SK-N-SH (cell line): ENCODE results near the gene POU6F2. TPM values are rescaled to one million over a fixed set of nuclear protein-coding genes. Genes with fewer than 3 reads are reported as not detected.

Experiments used
- CTCF ChIA-PET: fragments of 300-600, 350-600 bp; formaldehyde crosslinking; extraction: SDS; loops from one replicate; lab custom pipeline; 2021; lab: Yijun Ruan, JAX
- POLR2A ChIA-PET: fragments of 350-600 bp; sonication (Branson Sonifier 250); formaldehyde crosslinking; extraction: SDS; loops from one replicate; lab custom pipeline; 2020; ENCODE audit warnings: antibody characterized with exemption, inconsistent platforms; lab: Yijun Ruan, JAX
- DNase-seq: peaks from one replicate; pipeline ENCODE4 v3.0.0; 2012
- H2AFZ ChIP-seq: fragments of 200-600 bp; sonication (generic); 2 replicates; pipeline ENCODE4 v1.8.1; 2016; ENCODE audit warnings: antibody characterized with exemption, mild to moderate bottlenecking, low read depth
- H3F3A ChIP-seq: fragments of 200-600 bp; sonication (generic); replicated peaks from 2 replicates; pipeline ENCODE3; 2016; ENCODE audit warnings: antibody characterized with exemption, mild to moderate bottlenecking; ENCODE audit not compliant: insufficient read depth
- H3K27ac ChIP-seq, 2 experiments: fragments of 200-500 bp in 1 of 2; fragments of 200-600 bp in 1 of 2; sonication (Bioruptor generic) in 1 of 2; sonication (generic), shearing (Covaris generic) in 1 of 2; 2 replicates each; pipeline versions ENCODE4 v1.5.1 to v1.6.1; 2014 to 2016; ENCODE audit warnings: low read depth in 2 of 2, inconsistent platforms in 1 of 2, low read length in 1 of 2, mild to moderate bottlenecking in 1 of 2, mixed read lengths in 1 of 2
- H3K27me3 ChIP-seq: fragments of 200-600 bp; sonication (generic), shearing (Covaris generic); 2 replicates; pipeline ENCODE4 v1.6.1; 2016; ENCODE audit warnings: mixed run types; ENCODE audit not compliant: insufficient read depth
- H3K36me3 ChIP-seq, 2 experiments: fragments of 200-500 bp in 1 of 2; fragments of 200-600 bp in 1 of 2; sonication (Bioruptor generic) in 1 of 2; sonication (generic) in 1 of 2; replicated peaks in 1 of 2; 2 replicates each; pipeline versions ENCODE3 to v1.5.1; 2014 to 2016; ENCODE audit warnings: low read length in 1 of 2, mild to moderate bottlenecking in 1 of 2; ENCODE audit not compliant: insufficient read depth in 2 of 2, control insufficient read depth in 1 of 2
- H3K4me1 ChIP-seq, 2 experiments: fragments of 200-500 bp in 1 of 2; fragments of 200-600 bp in 1 of 2; sonication (Bioruptor generic) in 1 of 2; sonication (generic), shearing (Covaris generic) in 1 of 2; 2 replicates each; pipeline versions ENCODE4 v1.5.1 to v1.6.1; 2014 to 2016; ENCODE audit warnings: low read depth in 1 of 2, low read length in 1 of 2, mixed run types in 1 of 2; ENCODE audit not compliant: insufficient read depth in 2 of 2, control insufficient read depth in 1 of 2
- H3K4me2 ChIP-seq: fragments of 200-600 bp; sonication (generic), shearing (Covaris generic); 2 replicates; pipeline ENCODE4 v1.6.1; 2017; ENCODE audit warnings: mixed run types
- H3K4me3 ChIP-seq, 2 experiments: fragments of 200-500 bp in 1 of 2; fragments of 200-600 bp in 1 of 2; sonication (Bioruptor generic) in 1 of 2; sonication (generic), shearing (Covaris generic) in 1 of 2; 2 replicates each; pipeline versions ENCODE4 v1.5.1 to v1.8.1; 2014 to 2016; ENCODE audit warnings: low read depth in 2 of 2, inconsistent platforms in 1 of 2, low read length in 1 of 2, mild to moderate bottlenecking in 1 of 2, mixed read lengths in 1 of 2, moderate library complexity in 1 of 2
- H3K79me2 ChIP-seq: fragments of 200-600 bp; sonication (generic); 2 replicates; pipeline ENCODE4 v1.8.1; 2017; ENCODE audit warnings: mild to moderate bottlenecking; ENCODE audit not compliant: insufficient read depth
- H3K9ac ChIP-seq: fragments of 200-600 bp; sonication (generic); 2 replicates; pipeline ENCODE4 v1.6.1; 2017; ENCODE audit warnings: mixed run types
- H3K9me2 ChIP-seq: fragments of 200-600 bp; sonication (generic); 2 replicates; pipeline ENCODE4 v1.6.1; 2017; ENCODE audit warnings: mixed run types
- H3K9me3 ChIP-seq: fragments of 200-600 bp; sonication (generic); 2 replicates; pipeline ENCODE4 v1.6.1; 2017; ENCODE audit warnings: mixed run types, mild to moderate bottlenecking, moderate library complexity
- H4K20me1 ChIP-seq: fragments of 200-600 bp; sonication (generic); 2 replicates; pipeline ENCODE4 v1.6.1; 2017; ENCODE audit warnings: mild to moderate bottlenecking, mixed run types; ENCODE audit not compliant: insufficient read depth
- CHD2 ChIP-seq: fragments of 150-350 bp; IDR thresholded peaks from 2 replicates; pipeline ENCODE4 v1.6.1; 2018; ENCODE audit warnings: low read length; ENCODE audit not compliant: partially characterized antibody
- ELF1 ChIP-seq: IDR thresholded peaks from 2 replicates; pipeline ENCODE4 v1.4.0; 2012
- FOXJ3 ChIP-seq: sonication (generic); formaldehyde crosslinking; IDR thresholded peaks from 2 replicates; pipeline ENCODE4 v1.5.1; 2020; ENCODE audit warnings: mild to moderate bottlenecking, missing genetic modification reagents
- GABPA ChIP-seq: IDR thresholded peaks from 2 replicates; pipeline ENCODE4 v1.4.0; 2012; ENCODE audit warnings: low read depth, mild to moderate bottlenecking
- GATA2 ChIP-seq: sonication (generic); formaldehyde crosslinking; IDR thresholded peaks from 2 replicates; pipeline ENCODE4 v1.5.0; 2020; ENCODE audit warnings: mild to moderate bottlenecking, missing genetic modification reagents
- JUND ChIP-seq: IDR thresholded peaks from 2 replicates; pipeline ENCODE4 v1.4.0; 2012
- MEF2A ChIP-seq: IDR thresholded peaks from 2 replicates; pipeline ENCODE4 v1.4.0; 2012; ENCODE audit warnings: low read depth, borderline replicate concordance
- POLR2AphosphoS5 ChIP-seq: IDR thresholded peaks from 2 replicates; pipeline ENCODE4 v1.6.1; 2012; ENCODE audit warnings: low read depth, low read length
- RXRA ChIP-seq: IDR thresholded peaks from 2 replicates; pipeline ENCODE4 v1.4.0; 2012; ENCODE audit warnings: low read depth, mild to moderate bottlenecking, borderline replicate concordance
- TAF1 ChIP-seq: IDR thresholded peaks from 2 replicates; pipeline ENCODE4 v1.6.1; 2012; ENCODE audit warnings: low read depth, mild to moderate bottlenecking, low read length, moderate library complexity, borderline replicate concordance
- ZBTB33 ChIP-seq: IDR thresholded peaks from 2 replicates; pipeline ENCODE4 v1.4.0; 2012; ENCODE audit warnings: low read depth, borderline replicate concordance
- WGBS: methylation state at CpG from one replicate; pipeline ENCODE4 v1.1.6; 2017; ENCODE audit warnings: low lambda C conversion rate; 5-methylcytosine and 5-hydroxymethylcytosine counted together
- polyA plus RNA-seq, 3 experiments: library from polyadenylated mRNA; depleted of rRNA; stranded (reverse); fragments of >200 nt; gene quantifications; 2 replicates each; pipeline ENCODE4 v1.2.3, GENCODE V29; 2012
- TF ChIP-seq, protein P1 (sequence below): IDR thresholded peaks from 2 replicates; pipeline ENCODE4 v1.6.1; 2012; ENCODE audit warnings: mild to moderate bottlenecking, low read depth, low read length, moderate library complexity
- TF ChIP-seq, protein P2 (sequence below): IDR thresholded peaks from 2 replicates; pipeline ENCODE4 v1.4.0; 2012; ENCODE audit warnings: low read depth, borderline replicate concordance
- TF ChIP-seq, protein P3 (sequence below): fragments of 150-350 bp; IDR thresholded peaks from 2 replicates; pipeline ENCODE4 v1.6.1; 2017; ENCODE audit warnings: antibody characterized with exemption, low read length, low read depth, borderline replicate concordance
- TF ChIP-seq, protein P4 (sequence below): fragments of 150-350 bp; IDR thresholded peaks from 2 replicates; pipeline ENCODE4 v1.6.1; 2016; ENCODE audit warnings: mild to moderate bottlenecking, low read depth, low read length
- TF ChIP-seq, protein P5 (sequence below): IDR thresholded peaks from 2 replicates; pipeline ENCODE4; 2012

The POU6F2 gene
- polyA plus RNA-seq, 1 of the 3 experiments (the other 2 are of a cell fraction): under 0.01 TPM

DNA sequence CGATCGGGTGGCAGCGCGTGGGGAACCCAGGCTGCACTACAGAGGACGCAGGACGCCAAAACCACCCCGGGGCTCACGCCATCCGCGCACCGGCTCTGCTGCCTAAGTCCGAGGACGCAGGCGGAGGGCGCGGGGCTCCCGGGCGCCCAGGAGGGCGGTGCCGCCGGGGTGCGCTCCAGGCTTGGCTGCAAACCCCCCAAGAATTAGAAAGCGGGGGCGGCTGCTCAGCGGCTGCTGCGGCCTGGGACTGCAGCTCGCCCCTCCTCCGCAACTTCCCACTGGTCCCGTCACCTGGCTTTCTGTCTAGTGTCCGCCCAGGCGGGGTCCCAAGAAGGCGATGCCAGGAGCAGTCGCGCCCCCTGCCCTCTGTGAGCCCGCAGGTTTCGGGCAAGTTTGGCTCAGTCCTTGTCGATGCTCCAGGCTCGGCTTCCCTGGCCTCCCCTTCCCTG, 1.7 kb upstream of the POU6F2 start (continued):
- TF ChIP-seq, protein P1, sequence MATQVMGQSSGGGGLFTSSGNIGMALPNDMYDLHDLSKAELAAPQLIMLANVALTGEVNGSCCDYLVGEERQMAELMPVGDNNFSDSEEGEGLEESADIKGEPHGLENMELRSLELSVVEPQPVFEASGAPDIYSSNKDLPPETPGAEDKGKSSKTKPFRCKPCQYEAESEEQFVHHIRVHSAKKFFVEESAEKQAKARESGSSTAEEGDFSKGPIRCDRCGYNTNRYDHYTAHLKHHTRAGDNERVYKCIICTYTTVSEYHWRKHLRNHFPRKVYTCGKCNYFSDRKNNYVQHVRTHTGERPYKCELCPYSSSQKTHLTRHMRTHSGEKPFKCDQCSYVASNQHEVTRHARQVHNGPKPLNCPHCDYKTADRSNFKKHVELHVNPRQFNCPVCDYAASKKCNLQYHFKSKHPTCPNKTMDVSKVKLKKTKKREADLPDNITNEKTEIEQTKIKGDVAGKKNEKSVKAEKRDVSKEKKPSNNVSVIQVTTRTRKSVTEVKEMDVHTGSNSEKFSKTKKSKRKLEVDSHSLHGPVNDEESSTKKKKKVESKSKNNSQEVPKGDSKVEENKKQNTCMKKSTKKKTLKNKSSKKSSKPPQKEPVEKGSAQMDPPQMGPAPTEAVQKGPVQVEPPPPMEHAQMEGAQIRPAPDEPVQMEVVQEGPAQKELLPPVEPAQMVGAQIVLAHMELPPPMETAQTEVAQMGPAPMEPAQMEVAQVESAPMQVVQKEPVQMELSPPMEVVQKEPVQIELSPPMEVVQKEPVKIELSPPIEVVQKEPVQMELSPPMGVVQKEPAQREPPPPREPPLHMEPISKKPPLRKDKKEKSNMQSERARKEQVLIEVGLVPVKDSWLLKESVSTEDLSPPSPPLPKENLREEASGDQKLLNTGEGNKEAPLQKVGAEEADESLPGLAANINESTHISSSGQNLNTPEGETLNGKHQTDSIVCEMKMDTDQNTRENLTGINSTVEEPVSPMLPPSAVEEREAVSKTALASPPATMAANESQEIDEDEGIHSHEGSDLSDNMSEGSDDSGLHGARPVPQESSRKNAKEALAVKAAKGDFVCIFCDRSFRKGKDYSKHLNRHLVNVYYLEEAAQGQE: no peak
- TF ChIP-seq POLR2AphosphoS5 (no peak), ZBTB33 (no peak), JUND (no peak), CHD2 (no peak), FOXJ3 (CRISPR knock-in tag) (no peak)

DNA sequence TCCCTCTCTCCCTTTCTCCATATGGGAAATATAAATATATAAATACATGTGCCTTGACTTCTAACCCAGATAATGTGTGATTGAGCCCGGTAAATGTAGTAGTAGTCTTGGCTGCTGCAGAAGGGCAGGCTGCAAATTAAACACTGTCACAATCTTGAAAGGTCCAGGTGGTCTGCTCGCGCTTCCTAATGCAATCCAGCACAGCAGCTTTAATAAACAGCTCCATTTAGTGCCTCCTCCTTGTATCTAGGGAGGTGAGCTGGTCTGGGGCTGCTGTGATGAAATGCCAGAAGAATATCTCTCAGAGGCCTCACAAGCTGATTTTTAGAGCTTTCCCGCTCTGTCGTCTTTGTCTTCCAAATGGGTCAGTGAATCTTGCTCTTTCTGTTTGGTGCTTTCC, 782 bp downstream of the POU6F2 start:
- Histone ChIP-seq H3K36me3 (no peaks in the 10 kb centered on the region), H3K27me3 (peaks cover 39% of the 10 kb centered on the region), H4K20me1 (no peaks in the 10 kb centered on the region), H3K9me2 (no peaks in the 10 kb centered on the region), H3K79me2 (no peaks in the 10 kb centered on the region), H3K4me3 (no peak overlapping the region), H3K4me2 (no peak overlapping the region), H3K4me1 (no peaks in the 10 kb centered on the region), H3K9me3 (no peaks in the 10 kb centered on the region), H3F3A (no peaks in the 10 kb centered on the region), H2AFZ (no peak overlapping the region), H3K27ac (no peak overlapping the region), H3K9ac (no peak overlapping the region)
- TF ChIP-seq MEF2A: no peak
- DNase-seq: no peak
- POLR2A ChIA-PET: no interaction called here
- 30% methylated on average over 5 of the region's 5 CpGs for WGBS
- CTCF ChIA-PET: no interaction called here

DNA sequence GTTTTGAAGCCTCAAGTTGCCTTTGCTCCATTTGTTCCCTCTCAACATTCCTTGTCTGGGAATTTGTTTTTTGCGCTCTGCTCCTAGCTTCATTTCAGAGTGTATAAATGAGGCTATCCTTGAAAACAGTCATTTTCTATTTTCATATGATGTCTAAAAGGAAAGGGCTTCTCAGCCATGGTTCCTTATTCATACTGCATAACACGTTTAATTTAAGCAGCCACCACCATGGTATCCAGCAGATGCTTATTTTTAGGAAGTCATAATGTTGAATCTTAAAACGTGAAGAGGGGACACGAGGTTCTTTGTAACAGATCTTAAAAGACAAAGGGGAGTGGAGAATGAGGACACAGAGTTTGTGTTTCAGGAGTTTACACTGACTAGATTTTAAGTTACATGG, 14.5 kb downstream of the POU6F2 start:
- H3K9me2 ChIP-seq: no peaks in the 10 kb centered on the region
- H4K20me1 ChIP-seq: no peaks in the 10 kb centered on the region
- no peaks in the 10 kb centered on the region for H3K9me3 ChIP-seq
- POLR2A ChIA-PET: no interaction called here
- no peak overlapping the region for H3K27ac ChIP-seq
- WGBS: 19% methylated on average over 4 of the region's 4 CpGs
- H3K4me2 ChIP-seq: no peak overlapping the region
- no peaks in the 10 kb centered on the region for H3K4me1 ChIP-seq
- H3K4me3 ChIP-seq: no peak overlapping the region
- H2AFZ ChIP-seq: no peak overlapping the region
- no peaks in the 10 kb centered on the region for H3K36me3 ChIP-seq
- no peak overlapping the region for H3K9ac ChIP-seq
- no peak for DNase-seq
- CTCF ChIA-PET: no interaction called here
- H3F3A ChIP-seq: no peaks in the 10 kb centered on the region
- H3K79me2 ChIP-seq: no peaks in the 10 kb centered on the region
- H3K27me3 ChIP-seq: peaks cover 13% of the 10 kb centered on the region
- TF ChIP-seq GABPA: no peak
- TF ChIP-seq, protein P2, sequence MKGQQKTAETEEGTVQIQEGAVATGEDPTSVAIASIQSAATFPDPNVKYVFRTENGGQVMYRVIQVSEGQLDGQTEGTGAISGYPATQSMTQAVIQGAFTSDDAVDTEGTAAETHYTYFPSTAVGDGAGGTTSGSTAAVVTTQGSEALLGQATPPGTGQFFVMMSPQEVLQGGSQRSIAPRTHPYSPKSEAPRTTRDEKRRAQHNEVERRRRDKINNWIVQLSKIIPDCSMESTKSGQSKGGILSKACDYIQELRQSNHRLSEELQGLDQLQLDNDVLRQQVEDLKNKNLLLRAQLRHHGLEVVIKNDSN: no peak
- TF ChIP-seq, protein P3, sequence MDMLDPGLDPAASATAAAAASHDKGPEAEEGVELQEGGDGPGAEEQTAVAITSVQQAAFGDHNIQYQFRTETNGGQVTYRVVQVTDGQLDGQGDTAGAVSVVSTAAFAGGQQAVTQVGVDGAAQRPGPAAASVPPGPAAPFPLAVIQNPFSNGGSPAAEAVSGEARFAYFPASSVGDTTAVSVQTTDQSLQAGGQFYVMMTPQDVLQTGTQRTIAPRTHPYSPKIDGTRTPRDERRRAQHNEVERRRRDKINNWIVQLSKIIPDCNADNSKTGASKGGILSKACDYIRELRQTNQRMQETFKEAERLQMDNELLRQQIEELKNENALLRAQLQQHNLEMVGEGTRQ: no peak
- no peak for TF ChIP-seq ELF1
- no peak for TF ChIP-seq FOXJ3 (CRISPR knock-in tag)
- no peak for TF ChIP-seq GATA2
- TF ChIP-seq RXRA: no peak
- TF ChIP-seq, protein P4, sequence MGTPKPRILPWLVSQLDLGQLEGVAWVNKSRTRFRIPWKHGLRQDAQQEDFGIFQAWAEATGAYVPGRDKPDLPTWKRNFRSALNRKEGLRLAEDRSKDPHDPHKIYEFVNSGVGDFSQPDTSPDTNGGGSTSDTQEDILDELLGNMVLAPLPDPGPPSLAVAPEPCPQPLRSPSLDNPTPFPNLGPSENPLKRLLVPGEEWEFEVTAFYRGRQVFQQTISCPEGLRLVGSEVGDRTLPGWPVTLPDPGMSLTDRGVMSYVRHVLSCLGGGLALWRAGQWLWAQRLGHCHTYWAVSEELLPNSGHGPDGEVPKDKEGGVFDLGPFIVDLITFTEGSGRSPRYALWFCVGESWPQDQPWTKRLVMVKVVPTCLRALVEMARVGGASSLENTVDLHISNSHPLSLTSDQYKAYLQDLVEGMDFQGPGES: no peak
- TF ChIP-seq TAF1: no peak
- TF ChIP-seq, protein P5, sequence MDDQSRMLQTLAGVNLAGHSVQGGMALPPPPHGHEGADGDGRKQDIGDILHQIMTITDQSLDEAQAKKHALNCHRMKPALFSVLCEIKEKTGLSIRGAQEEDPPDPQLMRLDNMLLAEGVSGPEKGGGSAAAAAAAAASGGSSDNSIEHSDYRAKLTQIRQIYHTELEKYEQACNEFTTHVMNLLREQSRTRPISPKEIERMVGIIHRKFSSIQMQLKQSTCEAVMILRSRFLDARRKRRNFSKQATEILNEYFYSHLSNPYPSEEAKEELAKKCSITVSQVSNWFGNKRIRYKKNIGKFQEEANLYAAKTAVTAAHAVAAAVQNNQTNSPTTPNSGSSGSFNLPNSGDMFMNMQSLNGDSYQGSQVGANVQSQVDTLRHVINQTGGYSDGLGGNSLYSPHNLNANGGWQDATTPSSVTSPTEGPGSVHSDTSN: no peak
